Sciatic nerve (tissue), 2 donors: ENCODE results near the gene IL1RAPL1. TPM values are rescaled to one million over a fixed set of nuclear protein-coding genes. Genes with fewer than 3 reads are reported as not detected.
A peak's percentile ranks its signal among the peaks of the same experiment; 100 is the strongest.

ENCODE experiments used
- ATAC-seq: fragments of 200-7000 bp; cut with Tn5 transposase; one replicate; pipeline ENCODE4 v1.9.1; 2020; ENCODE audit warnings: mild to moderate bottlenecking, moderate library complexity
- DNase-seq: peaks from one replicate; pipeline ENCODE4 v3.0.0-alpha.2; 2020; ENCODE audit warnings: low spot score
- intact Hi-C: fragments of 100-400 bp; cut with DNase I; formaldehyde crosslinking; loops from one replicate; pipeline ENCODE4 v1.14.2; 2022
- total RNA-seq: library from RNA; stranded (reverse); fragmentation: NEBNext Ultra II Directional; extraction: Animal tissue kit (Norgen Biotek cat#: 25700); gene quantifications from one replicate; pipeline ENCODE4 v1.2.1, GENCODE V29; 2021
- donor health status: DM: no; HTN: no; CAD: no.
- donor health status: DM: no; HTN: no; CAD: no.

The IL1RAPL1 gene
- total RNA-seq, 1 donor from 2014 or later, result 10.3 TPM

DNA sequence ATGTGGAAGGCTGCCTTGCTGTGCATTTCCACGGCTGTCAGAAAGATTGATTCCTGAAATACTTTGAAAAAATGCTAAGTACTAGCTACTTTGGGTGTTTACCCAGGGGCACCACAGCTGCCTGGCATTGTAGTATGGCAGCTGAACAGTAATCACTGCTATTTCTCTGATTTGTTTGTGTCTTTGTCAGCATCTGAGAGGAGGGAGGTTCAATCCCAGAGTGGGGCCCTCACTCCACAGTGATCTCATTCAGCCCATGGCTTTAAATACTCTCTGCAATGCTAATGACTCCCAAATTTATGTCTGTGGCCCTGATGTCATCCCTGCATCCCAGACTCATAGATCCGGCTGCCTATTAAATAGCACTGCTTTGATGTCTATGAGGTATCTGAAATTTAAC is 1052.9 kb downstream of the IL1RAPL1 start:
- ATAC-seq (no peak), DNase-seq (no peak)
- intact Hi-C loops, result no loop called here

DNA sequence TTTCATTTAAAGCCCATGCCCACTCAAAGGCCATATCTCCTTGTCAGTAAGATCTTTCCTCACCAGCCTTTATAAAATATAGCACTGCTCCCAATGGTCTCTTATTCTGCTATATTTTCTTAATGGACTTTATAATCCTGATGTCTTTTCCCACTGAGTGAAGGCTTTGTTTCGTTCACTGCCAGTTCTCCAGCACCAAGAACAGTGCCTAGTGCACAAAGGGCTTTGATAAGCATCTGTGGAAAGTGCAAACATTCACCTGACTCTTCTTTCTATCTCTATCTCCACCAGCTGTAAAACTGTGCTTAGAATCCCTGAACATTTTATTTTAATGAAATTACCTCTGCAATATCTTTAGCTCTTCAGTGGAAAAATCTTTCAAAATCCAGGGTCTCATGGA is 1054.2 kb downstream of the IL1RAPL1 start:
- ATAC-seq (no peak), DNase-seq (no peak)
- intact Hi-C loops, result no loop called here

DNA sequence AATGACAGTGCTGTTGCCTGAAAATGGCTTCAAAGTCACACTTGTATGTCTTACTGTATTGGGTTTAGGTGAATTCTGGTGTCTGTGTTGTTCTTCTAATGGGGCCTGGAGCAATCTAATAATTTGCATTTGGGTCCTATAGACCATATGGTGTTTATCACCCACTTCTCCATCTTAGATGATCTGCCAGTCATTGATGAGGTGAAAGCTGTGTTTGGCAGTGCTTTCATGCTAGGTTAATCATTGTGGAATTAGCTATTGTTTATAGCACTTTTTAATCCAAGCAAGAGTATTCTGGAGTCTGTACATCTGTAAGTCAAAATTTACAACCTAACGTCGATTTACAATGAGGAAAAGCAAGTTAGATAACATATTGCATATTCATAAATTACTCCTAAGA is 1055.9 kb downstream of the IL1RAPL1 start:
- ATAC-seq (no peak), DNase-seq (no peak)
- intact Hi-C loops, result no loop called here

DNA sequence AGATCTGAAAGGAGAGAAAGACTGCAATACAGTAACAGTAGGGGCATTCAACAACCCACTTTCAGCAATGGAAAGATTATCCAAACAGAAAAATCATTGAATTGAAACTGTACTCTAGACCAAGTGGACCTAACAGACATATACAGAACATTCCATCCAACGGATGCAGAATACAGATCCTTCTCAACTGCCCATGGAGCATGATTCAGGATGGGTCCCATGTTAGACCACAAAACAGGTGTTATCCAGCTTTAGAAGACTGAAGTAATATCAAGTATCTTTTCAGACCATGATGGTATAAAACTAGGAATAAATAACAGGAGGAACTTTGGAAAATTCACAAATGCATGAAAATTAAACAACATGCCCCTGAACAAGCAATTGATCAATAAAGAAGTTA is 1060.9 kb downstream of the IL1RAPL1 start:
- intact Hi-C loops, result no loop called here
- no peak for ATAC-seq
- no peak for DNase-seq

DNA sequence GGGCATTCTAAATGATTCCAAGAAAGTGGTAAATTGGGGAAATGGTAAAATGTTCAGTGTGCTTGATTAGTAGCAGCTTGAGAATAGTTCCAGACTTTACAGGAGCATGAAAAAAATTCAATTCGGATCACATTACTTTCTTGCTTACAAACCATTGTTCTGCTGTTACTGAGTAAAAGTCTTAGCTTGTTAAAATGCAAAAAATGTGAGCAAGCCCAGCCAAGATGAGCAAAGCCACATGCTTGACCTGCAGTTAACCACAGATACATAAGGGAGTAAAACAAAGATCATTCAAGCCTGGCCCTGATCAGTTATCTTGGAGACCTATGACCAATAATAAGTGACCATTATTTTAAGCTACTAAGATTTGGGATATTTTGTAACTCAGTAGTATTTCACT is 1065.2 kb downstream of the IL1RAPL1 start:
- ATAC-seq (no peak), DNase-seq (no peak)
- intact Hi-C loops, result no loop called here

DNA sequence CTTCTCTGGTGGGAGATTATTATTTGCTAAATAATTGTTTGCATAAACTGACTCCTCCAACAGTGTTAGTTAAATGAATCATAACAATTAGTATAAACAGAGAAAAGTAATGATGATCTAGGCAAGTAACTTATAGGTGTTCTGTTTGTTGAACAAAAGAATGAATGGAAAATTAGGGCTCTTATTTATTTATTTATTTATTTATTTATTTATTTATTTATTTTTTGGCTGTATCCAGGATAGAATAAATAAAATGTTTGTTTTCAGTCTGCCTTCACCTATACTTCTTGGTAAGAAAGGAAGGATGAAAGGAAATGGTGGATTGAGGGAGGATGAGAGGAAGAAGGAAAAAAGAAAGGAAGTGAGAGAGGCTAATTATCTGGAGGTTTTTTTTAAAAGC is 1066.5 kb downstream of the IL1RAPL1 start:
- intact Hi-C loops, result no loop called here
- DNase-seq, result no peak
- no peak for ATAC-seq

DNA sequence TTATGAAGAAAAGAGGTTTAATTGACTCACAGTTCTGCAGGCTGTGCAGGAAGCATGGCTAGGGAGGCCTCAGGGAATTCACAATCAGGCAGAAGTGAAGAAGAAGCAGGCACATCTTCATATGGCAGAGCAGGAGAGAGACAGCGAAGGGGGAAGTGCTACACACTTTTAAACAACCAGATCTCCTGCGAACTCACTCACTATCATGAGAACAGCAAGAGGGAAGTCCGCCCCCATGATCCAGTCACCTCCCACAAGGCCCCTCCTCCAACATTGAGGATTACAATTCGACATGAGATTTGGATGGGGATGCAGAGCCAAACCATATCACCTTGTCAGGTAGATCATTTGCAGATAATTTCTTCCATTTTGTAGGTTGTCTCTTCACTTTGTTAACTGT is 1072.7 kb downstream of the IL1RAPL1 start:
- intact Hi-C loops, result no loop called here
- ATAC-seq, result no peak

DNA sequence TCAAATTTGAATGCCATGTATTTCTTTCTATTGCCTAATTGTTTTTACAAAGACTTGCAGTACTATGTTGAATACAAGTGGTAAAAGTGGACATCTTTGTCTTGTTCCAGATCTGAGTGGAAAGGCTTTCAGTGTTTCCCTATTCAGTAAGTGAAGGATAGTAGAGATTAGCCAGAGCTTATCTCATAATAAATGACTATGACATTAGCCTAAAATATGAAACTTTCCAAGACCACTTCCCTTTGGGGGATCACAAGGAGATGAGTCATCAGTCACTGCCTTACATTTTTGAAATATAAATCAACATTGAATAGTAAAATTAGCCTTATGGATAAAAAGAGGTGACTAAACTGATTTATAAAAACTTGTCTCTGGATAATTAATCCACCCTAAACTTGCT is 1074.0 kb downstream of the IL1RAPL1 start:
- intact Hi-C loops, result no loop called here
- no peak for ATAC-seq
- DNase-seq, result no peak

More for the DNA sequence above, 1072.7 kb downstream of the IL1RAPL1 start:
- no peak for DNase-seq

DNA sequence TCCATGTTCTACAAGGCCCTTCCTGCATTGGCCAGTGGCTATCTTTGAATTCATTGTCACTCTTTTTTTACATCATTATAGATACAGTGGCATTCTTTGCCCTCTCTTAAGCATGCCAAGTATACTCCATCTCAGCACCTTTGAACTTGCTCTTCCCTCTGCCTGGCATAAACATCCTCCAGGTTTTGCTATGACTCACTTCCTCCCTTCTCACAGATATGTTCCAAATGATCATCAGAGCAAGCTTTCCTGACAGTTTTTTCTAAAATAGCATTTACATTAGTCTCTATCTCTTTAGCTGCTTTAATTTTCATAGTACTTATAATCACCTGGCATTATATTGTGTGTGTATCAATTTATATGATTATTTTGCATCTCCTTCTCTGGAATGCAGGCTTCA is 1074.9 kb downstream of the IL1RAPL1 start:
- intact Hi-C loops, result no loop called here
- ATAC-seq (no peak), DNase-seq (no peak)

DNA sequence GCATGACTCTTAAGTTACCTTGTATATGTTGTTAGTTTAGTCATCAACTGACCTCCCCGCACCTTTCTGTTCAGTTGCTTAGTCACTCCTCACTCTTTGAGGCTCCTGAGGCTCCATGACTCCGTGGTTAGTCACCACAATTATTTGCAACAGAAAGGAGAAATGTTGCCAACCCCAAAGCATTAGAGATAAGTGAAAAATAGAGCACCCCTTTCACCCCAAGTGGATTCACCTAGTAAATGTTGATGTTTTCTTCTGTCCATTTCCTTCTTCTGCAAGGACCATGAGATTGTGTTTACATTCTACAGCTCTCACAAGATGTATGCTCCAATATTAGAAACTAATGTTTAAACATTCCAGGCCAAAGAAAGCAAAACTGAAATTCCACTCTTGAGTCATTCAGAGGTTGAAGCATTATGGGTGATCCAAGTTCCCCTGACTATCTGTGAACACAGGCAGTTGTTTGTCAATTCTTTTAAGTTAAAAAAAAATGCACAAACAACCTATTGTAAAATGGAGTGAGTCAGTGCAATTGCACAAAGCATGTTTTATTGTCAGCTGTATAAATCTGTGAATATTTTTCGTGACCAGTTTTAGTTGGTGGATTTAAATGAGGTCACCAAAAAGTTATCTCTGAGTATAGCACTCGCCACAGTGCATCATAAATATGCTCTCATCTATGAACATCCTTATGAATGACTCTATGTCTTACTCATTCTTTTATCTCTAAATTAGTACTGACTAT is 1075.7 kb downstream of the IL1RAPL1 start:
- intact Hi-C loops, result no loop called here
- ATAC-seq, result peak; percentile 55
- no peak for DNase-seq

DNA sequence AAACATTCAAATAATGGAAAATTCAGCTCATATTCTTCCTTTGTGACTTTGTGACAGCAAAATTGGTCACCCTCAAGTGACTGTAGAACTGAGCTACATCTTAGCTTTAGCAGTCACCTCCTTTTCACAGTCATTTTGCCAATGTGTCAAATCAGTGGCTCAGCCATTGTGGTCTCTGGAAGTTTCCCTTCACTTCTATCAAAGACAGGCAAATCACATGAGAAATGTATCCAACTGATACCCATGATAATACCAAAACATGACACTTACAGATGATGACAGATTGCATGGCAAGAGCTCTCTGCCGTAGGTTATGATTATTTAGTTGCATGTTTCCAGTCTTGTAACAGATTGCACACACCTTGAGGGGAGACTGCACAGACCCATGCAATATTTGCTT is 1078.3 kb downstream of the IL1RAPL1 start:
- DNase-seq, result no peak
- no peak for ATAC-seq
- intact Hi-C loops, result no loop called here

DNA sequence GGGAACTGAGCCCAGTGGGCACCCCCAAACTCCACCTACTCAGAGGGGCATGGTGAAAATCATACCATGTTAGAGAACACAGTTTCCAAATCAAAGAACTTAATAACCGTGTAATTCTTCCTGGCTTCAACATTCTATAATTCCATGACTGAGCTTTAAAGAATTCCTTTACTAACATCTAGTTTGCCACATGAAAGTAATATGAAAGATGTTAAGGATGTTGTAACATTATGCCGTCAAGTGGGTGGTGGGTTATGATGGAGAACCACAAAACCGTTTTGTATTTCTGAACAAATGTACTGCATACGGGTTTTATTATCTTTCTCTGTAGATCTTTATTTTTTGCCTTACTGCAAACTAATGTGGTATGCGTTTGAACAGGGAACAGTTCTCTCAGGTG is 1079.1 kb downstream of the IL1RAPL1 start:
- no peak for DNase-seq

DNA sequence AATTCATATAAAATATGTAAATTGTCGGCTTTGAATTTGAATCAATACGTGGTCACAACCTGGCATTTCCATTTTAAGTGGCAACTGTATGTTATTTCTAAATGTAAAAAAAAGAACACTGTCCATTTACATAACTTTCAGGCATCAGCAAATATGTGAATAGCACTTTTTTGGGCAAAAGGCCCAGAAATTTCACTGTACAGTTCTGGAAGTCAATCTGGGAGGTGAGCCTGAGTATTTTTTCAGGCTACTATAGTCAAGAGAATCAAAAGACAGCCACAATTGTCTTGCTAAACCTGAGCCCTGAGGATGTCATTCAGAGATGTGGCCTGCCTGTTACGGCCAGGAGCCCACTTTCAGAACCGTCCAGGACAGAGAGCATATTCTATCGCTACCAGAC is 1084.2 kb downstream of the IL1RAPL1 start:
- ATAC-seq (no peak), DNase-seq (no peak)
- intact Hi-C loops, result no loop called here

More for the DNA sequence above, 1079.1 kb downstream of the IL1RAPL1 start:
- intact Hi-C loops, result loop anchor here (2.0 kb wide), 1 partner anchor 76 kb away; no protein-coding TSS in a partner anchor
- no peak for ATAC-seq

DNA sequence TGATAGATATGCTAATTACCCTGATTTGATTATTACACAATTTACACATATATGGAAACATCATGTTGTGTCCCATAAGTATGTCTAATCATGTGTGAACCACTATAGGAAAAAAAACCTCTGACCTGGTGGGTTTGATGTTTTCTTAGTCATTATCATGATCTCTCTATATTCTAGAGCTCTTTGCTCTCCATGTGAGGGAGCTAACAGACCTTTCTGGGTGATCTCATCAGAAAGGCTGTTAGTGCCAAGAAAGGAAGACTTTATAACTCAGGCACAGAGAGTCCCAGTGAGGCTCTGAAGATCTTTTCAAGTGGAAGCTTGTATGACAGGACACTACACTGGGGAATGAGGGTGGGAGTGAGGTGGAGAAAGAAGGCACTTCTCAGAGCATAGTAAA is 1100.4 kb downstream of the IL1RAPL1 start:
- ATAC-seq (no peak), DNase-seq (no peak)
- intact Hi-C loops, result no loop called here

DNA sequence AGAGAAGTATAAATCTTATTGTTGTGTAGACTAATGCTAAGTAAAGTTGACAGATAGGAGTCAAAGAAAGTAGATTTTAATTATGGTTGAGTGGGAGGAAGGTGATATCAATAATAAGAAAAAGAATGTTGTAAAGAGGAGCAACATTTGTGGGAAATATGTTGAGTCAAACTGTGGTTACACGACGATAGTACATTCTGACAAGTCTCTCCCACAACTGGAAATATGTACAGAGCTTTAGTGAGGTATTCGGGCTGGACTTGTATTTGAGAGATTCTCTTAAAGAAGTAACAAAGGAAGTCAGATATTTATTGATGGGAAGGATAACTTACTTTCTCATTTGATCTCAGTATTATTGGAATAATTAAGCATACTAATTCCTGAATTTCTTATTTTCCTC is 1102.8 kb downstream of the IL1RAPL1 start:
- intact Hi-C loops, result no loop called here
- no peak for DNase-seq
- ATAC-seq, result no peak

DNA sequence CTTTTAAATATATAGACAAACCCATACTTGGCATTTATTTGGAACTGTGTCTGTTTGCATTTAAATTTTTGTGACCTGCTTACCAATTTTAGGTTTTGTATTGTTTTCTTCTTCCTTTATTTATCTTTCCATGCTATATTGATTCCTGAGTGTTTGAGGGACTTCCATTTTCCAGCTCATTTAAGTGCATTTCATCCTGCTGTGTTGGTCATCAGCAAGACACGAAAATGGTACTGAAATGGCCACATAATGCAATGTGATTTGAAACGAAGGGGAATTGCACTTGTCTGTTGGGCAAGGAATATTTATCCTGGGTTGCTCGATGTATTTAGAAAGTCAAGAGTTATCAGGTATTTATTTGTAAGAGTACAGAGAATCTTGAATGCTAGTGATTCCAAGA is 1103.8 kb downstream of the IL1RAPL1 start:
- no peak for DNase-seq
- ATAC-seq, result no peak
- intact Hi-C loops, result no loop called here

DNA sequence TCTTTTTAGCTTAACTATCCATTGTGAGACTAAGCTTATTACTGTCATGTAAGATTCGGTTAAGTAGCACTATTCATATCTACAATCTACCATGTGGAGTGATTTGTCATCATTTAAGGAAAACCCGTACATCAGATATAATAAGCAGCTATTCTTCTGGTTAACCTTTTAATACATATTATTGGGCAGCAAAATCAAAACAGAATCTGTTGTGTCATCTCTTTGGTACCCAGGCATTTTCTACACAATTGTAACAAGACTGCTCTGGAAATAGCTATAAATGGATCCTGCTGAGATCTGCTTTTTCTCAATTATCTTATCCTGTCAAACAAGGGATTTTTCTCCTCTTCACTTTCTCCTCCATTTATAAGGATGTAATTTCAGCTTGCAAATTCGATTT is 1106.7 kb downstream of the IL1RAPL1 start:
- intact Hi-C loops, result no loop called here
- ATAC-seq, result no peak
- DNase-seq, result no peak

DNA sequence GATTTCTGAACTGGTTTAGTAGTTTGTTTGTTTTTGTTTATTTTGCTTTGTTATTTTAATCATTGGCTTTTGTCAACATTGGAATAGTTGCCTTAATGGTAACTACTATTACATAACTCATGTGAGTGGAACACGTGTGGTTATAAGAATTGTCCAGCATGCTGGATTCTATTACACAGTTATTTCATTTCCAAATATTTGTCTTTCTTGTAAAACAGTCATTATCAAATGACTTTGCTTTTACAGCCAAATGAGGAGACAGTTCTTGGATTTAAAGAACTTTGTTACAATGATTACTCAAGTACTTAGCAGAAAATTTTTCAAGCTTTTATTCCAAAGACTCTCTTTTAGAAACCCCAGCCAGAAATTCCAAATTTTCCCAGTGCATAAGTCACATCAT is 1112.0 kb downstream of the IL1RAPL1 start:
- DNase-seq (no peak), ATAC-seq (no peak)
- intact Hi-C loops, result no loop called here

DNA sequence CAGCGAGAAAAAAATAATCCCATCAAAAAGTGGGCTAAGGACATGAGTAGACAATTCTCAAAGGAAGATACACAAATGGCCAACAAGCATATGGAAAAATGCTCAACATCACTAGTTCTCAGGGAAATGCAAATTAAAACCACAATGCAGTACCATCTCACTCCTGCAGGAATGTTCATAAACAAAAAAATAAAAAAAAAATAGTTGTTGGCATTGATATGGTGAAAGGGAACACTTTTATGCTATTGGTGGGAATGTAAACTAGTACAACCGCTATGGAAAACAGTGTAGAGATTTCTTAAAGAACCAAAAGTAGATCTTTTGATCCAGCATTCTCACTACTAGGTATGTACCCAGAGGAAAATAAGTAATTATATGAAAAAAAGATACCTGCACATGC is 1119.8 kb downstream of the IL1RAPL1 start:
- ATAC-seq (no peak), DNase-seq (no peak)
- intact Hi-C loops, result no loop called here

DNA sequence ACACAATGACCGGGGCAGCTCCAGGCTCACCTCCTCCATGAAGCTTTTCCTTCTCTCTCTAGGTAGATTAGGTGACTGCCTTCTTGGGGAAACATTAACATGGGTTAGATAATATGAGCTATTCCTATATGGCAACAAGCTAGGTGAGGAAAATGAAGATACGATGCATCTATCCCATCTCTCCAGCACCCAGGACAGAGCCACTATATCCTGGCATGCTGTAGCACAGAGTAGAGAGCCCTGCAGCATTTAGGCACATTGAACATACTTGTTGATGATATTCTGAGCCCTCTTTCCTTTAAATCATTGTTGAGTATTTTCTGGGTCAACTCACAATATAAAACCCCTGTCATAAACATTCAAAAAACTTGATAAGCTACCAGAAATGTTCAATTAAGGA is 1133.9 kb downstream of the IL1RAPL1 start:
- DNase-seq, result no peak
- ATAC-seq, result no peak
- intact Hi-C loops, result no loop called here

DNA sequence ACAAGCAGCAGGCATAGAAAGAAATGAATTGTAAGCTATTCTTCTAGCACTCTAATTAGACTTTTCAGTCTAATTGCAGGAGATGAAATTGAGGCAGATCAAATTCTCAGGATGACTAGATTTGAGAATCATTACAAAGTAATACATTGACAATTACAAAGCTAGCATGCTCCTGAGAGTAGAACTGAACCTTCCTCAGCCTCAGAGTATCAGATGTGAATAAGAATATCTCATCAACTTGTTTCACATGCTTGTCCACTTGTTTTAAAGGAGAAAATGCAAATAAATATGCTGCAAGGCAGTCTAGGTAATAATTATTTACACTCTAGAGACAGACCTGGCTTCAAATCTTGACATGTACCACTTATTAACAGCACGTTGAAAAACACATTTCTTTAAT is 1137.1 kb downstream of the IL1RAPL1 start:
- ATAC-seq, result no peak
- no peak for DNase-seq

More for the DNA sequence above, 1137.1 kb downstream of the IL1RAPL1 start:
- intact Hi-C loops, result no loop called here
